ENCODE data around the gene TMEM201.

GRCh38 chr1:9600861-9601834, 12.4 kb downstream of the TMEM201 start:
- TF ChIP-seq KDM1A (IDR thresholded peaks at IDR 0.05; ENCODE audit: borderline replicate concordance, low read length) (no peak), EZH2 (IDR thresholded peaks at IDR 0.05; ENCODE audit: low read depth, low read length, severe bottlenecking) (no peak), HDAC6 (IDR thresholded peaks at IDR 0.05; ENCODE audit: low read depth, low read length) (no peak), CTCF (IDR thresholded peaks at IDR 0.05; ENCODE audit: control extremely low read depth in 1 of 3, insufficient read depth in 1 of 3, low read depth in 1 of 3, low read length in 3 of 3) (no peak), SRF (IDR thresholded peaks at IDR 0.05; ENCODE audit: low read depth, low read length) (no peak)
- TF ChIP-seq, protein P1, sequence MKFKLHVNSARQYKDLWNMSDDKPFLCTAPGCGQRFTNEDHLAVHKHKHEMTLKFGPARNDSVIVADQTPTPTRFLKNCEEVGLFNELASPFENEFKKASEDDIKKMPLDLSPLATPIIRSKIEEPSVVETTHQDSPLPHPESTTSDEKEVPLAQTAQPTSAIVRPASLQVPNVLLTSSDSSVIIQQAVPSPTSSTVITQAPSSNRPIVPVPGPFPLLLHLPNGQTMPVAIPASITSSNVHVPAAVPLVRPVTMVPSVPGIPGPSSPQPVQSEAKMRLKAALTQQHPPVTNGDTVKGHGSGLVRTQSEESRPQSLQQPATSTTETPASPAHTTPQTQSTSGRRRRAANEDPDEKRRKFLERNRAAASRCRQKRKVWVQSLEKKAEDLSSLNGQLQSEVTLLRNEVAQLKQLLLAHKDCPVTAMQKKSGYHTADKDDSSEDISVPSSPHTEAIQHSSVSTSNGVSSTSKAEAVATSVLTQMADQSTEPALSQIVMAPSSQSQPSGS (IDR thresholded peaks at IDR 0.05; ENCODE audit: low read length): no peak
